UCSD-AML1 (cell line): ENCODE results near the gene CARS1.
"Not testable (repeated sequence)": the region's sequence is repeated elsewhere in the genome, so short reads cannot be mapped to it uniquely, and the experiment has no call there.

ENCODE experiments used
- DNase-seq: peaks from one replicate; lab custom pipeline; 2025; ENCODE audit not compliant: unreplicated experiment; lab: John Stamatoyannopoulos, UW

The CARS1 gene

GRCh38 chr11:3090096-3090901 lies 33.1 kb upstream of the CARS1 start:
- no peak for DNase-seq

- no peak for DNase-seq
These were observed 32.2 kb upstream of the CARS1 start for GRCh38 chr11:3089236-3090061.

DNA sequence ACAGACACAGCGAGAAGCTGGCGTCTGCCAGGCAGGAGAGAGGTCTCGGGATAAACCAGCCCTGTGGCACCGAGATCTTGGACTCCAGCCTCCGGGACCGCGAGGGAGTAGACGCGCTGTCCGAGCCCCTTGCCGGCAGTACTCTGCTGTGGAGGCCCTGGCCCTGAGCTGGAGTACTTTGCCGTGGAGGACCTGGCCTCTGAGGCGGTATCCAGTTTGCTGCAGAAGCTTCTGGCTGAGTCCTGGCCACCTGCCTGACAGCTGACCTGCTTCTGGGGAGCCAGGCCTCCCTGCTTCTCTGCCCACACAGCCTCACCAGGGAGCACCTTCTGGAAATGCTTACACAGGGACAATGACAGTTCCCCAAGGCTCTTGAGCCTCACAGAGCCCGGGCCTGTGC lies 31.6 kb upstream of the CARS1 start:
- DNase-seq, result no peak

DNA sequence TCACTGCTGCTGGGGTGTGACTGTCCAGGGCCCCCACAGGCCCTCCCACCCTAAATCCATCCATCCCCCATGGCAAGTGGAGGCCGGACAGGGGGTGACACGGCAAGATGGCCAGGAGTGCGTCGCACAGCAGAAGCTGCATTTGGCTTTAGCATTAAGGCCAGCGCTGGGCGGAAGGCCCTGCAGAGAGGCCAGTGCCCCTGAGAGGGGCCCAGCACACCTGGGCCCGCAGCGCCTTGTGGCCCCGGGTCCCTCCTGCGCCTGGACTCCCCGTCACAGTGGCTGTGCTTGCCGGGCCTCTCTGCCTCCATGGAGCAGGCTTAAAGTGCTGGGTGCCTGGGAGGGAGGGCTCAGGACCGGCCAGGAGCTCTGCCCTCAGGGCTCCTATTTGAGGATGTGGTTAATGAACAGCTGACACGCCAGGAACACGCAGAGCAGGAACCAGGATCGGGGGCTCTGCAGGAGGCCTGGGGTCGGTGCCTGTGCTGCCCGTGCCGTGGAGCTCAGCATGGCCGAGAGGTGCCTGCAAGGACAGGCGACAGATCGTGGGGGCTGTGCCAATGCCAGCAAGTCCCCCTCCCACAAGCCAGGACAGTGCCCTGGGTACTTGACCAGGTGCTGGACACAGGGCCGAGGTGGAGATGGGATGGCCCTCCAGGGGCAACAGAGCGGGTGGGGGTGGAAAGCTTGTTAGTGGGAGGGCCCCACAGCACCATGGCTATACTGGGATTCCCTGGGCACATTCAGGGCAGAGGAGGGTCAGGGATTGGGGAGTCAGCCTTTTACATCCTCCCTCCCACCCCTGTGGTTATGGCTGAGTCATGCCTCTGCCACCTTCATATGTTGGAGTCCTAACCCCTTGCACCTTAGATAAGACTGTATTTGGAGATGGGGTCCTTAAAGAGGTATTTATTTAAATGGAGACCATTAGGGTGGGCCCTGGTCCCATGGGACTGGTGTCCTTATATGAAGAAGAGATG lies 30.9 kb upstream of the CARS1 start:
- no peak for DNase-seq

- DNase-seq, result no peak
These were observed 30.1 kb upstream of the CARS1 start for GRCh38 chr11:3087373-3087772.

DNA sequence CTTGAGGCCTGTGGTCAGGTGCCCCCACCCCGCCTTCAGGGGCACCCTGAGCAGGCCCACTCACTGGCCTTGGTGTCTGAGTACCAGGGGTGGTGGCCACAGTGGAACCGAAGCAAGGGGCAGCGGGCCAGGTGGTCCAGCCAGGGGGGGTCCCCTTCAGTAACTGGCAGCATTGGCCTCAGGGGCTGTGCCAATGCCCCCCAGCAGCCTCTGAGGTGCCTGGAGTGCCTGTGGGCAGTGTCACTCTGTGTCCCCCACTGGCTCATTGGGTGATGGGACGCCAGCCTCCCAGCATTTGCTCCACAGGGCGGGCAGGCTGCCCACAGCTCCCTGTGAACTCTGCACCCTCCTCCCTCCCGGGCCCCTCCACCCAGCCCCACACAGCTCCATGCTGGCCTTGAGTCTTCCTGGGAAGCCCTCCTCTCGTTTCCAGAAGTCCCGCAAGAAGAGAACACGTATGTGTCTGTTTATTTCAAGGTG lies 29.5 kb upstream of the CARS1 start:
- no peak for DNase-seq

DNA sequence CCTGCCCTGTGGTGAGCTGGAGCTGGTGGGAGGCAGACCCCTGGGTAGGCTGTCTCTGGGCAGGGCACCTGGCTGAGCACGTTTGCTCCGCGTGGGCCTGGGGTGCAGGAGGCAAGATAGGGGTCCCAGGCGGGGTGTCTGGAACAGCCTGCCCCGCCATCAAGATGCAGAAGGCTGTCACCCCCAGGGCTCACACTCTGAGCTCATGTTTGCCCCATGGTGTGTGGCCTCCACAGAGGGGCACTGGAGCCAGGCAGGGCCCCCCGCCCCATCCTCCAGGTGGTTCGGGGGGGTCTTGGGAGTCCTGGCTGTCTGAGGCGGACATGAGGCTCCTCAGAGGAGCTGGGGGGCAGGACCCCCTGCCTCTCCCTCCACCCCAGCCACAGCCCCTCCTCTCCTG lies 28.9 kb upstream of the CARS1 start:
- no peak for DNase-seq

- no peak for DNase-seq
These were observed 27.8 kb upstream of the CARS1 start for GRCh38 chr11:3085052-3085451.

- no peak for DNase-seq
These were observed 26.1 kb upstream of the CARS1 start for GRCh38 chr11:3083321-3083720.

- DNase-seq, result no peak
These were observed 24.1 kb upstream of the CARS1 start for GRCh38 chr11:3081386-3081751.

GRCh38 chr11:3080733-3081385 lies 23.6 kb upstream of the CARS1 start:
- no peak for DNase-seq

- DNase-seq, result no peak
These were observed 22.9 kb upstream of the CARS1 start for GRCh38 chr11:3080104-3080503.

DNA sequence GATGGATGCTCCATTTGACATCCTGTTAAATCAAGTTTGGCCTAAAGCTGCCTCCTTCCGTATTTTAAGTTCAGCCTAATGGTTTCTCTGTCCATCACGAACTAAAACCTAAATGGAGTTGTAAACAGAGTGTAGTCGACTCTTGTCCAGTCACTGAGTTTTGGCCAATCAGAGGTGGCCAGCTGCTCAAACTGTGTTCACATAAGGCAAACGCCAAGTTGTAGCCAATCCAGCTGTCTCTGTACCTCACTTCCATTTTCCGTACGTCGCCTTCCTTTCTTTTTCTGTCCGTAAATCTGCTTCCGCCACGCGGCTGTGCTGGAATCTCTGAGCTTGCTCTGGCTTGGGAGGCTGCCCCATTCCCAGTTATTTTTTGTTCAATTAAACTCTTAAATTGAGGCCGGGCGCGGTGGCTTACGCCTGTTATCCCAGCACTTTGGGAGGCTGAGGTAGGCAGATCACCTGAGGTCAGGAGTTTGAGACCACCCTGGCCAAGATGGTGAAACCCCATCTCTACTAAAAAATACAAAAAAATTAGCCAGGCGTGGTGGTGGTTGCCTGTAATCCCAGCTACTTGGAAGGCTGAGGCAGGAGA lies 20.7 kb upstream of the CARS1 start:
- DNase-seq, result no peak

DNA sequence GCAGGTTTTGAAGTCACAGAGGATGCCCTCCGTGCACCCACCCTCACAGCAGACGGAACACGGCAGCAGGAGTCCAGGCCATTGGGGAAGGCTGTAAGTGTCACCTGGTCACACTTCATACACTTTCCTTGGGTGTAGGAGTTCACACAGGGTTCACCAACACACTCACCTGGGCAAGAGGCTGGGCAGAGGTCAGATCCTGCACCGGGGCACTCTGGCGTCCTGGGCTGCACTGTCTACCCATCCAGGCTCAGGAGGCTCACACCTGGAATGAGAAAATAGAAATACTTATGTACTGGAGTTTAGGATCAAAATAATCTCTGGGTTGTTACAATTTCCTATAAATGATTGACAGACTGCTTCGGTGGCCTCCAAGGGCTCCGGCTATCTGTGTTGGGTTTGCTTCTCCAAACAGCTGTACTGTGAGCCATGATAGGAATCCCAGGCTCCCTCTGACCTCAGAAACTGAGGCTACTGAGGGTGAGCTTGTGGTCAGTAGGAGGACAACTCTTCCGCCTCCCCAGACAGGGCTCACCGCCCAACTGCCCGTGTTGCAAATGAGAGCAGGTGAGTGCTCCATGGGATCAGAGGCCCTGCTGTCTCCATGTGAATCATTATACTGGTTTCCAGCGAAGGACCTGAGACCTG lies 20.1 kb upstream of the CARS1 start:
- no peak for DNase-seq

DNA sequence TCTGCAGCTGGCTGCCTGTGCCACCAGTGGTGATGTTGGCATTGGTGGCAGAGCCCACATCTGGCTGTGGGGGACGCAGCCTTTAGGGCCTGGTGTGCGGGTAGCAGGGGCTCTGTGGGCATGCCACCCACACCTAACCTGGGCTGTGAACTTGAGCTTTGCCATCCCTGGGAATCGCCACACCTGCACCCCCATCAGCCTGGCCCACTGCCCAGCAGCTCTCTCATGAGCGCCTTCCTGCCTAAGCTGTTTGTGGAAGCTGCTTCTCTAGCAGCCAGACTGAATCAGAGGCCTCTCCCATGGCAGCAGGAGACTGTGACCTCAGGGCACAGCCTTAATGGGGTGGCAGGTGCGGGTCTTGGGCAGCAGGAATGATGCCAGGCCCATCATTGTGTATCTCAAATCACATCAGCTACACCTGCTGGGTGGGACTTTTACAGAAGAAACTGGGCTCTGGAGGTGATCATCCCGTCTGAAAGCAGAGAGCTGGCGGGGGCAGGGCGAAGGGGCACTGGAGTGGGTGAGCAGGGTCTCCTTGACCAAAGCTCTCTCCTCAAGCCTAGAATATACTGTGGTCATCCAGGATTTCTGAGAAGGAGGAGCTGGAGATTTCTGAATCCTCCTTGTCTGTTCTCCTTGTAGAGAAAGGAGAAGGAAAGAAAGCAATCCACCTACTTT lies 17.8 kb upstream of the CARS1 start:
- no peak for DNase-seq

GRCh38 chr11:3073029-3073435 lies 15.8 kb upstream of the CARS1 start:
- no peak for DNase-seq

DNA sequence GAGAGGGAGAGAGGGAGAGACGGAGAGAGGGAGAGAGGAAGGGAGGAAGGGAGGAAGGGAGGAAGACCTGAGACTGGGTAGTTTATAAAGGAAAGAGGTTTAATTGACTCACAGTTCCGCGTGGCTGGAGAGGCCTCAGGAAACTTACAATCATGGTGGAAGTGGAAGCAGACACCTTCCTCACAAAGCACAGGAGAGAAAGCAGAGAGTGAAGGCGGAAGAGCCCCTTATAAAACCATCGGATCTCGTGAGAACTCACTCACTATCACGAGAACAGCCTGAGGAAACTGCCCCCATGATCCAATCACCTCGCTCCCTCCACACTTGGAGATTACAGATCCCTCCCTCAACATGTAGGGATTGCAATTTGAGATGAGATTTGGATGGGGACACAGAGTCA lies 12.2 kb upstream of the CARS1 start:
- DNase-seq, result no peak

- DNase-seq, result not testable (repeated sequence)
These were observed 9.1 kb upstream of the CARS1 start for GRCh38 chr11:3066308-3066707.

GRCh38 chr11:3064709-3065108 lies 7.5 kb upstream of the CARS1 start:
- not testable (repeated sequence) for DNase-seq
